Measurements from ENCODE around the gene TOM1L2. TPM values are rescaled to one million over a fixed set of nuclear protein-coding genes. Genes with fewer than 3 reads are reported as not detected.

TOM1L2 gene
- total RNA-seq, 3 donors from 2014 or later (not counting 1 experiment from before 2014, with no cell fraction given): 35.7 to 43.2 (median 35.7) TPM

- no peaks in the 10 kb centered on the region for H3K36me3 ChIP-seq (ENCODE audit: control insufficient read depth, insufficient read depth, low read length)
- H3K27ac ChIP-seq (ENCODE audit: low read length): no peak overlapping the region
- no peaks in the 10 kb centered on the region for H3K27me3 Mint-ChIP-seq (ENCODE audit: low read depth in 2 of 2)
- no peak for TF ChIP-seq CTCF (IDR thresholded peaks at IDR 0.05)
- no peaks in the 10 kb centered on the region for H3K36me3 Mint-ChIP-seq
- no peaks in the 10 kb centered on the region for H3K9me3 Mint-ChIP-seq
- DNase-seq (no peak), ATAC-seq (no peak)
- H3K4me1 Mint-ChIP-seq: peaks cover 19 to 41% of the 10 kb centered on the region in 2 donors
- H3K4me3 ChIP-seq (ENCODE audit: low read length): no peak overlapping the region
- intact Hi-C loops (cut with micrococcal nuclease): no loop called here
- no peak overlapping the region for H3K27ac Mint-ChIP-seq
- WGBS (ENCODE audit: insufficient coverage): 100% methylated on average over 5 of the region's 5 CpGs
- H3K27me3 ChIP-seq (ENCODE audit: control insufficient read depth, insufficient read depth, low read length): no peaks in the 10 kb centered on the region
- no peaks in the 10 kb centered on the region for H3K4me1 ChIP-seq (ENCODE audit: control insufficient read depth, insufficient read depth, low read length)
- no peak overlapping the region for H3K4me3 Mint-ChIP-seq
- H3K9me3 ChIP-seq (ENCODE audit: control insufficient read depth, insufficient read depth, low read length): no peaks in the 10 kb centered on the region
Observed at GRCh38 chr17:17924131-17924856, 47.9 kb downstream of the TOM1L2 start.

GRCh38 chr17:17922070-17922614 is 50.1 kb downstream of the TOM1L2 start:
- ATAC-seq (no peak), DNase-seq (no peak)
- Mint-ChIP-seq H3K36me3 (no peaks in the 10 kb centered on the region), H3K9me3 (no peaks in the 10 kb centered on the region), H3K4me3 (no peak overlapping the region), H3K27me3 (ENCODE audit: low read depth in 2 of 2) (no peaks in the 10 kb centered on the region), H3K4me1 (peaks cover 19 to 37% of the 10 kb centered on the region in 2 donors), H3K27ac (peak overlapping the region in 1 of 2 donors; percentile 46)
- no peaks in the 10 kb centered on the region for H3K27me3 ChIP-seq (ENCODE audit: control insufficient read depth, insufficient read depth, low read length)
- no peak overlapping the region for H3K27ac ChIP-seq (ENCODE audit: low read length)
- no peaks in the 10 kb centered on the region for H3K4me1 ChIP-seq (ENCODE audit: control insufficient read depth, insufficient read depth, low read length)
- no peak overlapping the region for H3K4me3 ChIP-seq (ENCODE audit: low read length)
- no peak for TF ChIP-seq CTCF (IDR thresholded peaks at IDR 0.05)
- H3K9me3 ChIP-seq (ENCODE audit: control insufficient read depth, insufficient read depth, low read length): no peaks in the 10 kb centered on the region
- 89% methylated on average over 3 of the region's 3 CpGs for WGBS (ENCODE audit: insufficient coverage)
- intact Hi-C loops (cut with micrococcal nuclease): no loop called here
- no peaks in the 10 kb centered on the region for H3K36me3 ChIP-seq (ENCODE audit: control insufficient read depth, insufficient read depth, low read length)

GRCh38 chr17:17921192-17922069 is 50.8 kb downstream of the TOM1L2 start:
- Histone ChIP-seq H3K27ac (ENCODE audit: low read length) (no peak overlapping the region), H3K27me3 (ENCODE audit: control insufficient read depth, insufficient read depth, low read length) (no peaks in the 10 kb centered on the region), H3K4me1 (ENCODE audit: control insufficient read depth, insufficient read depth, low read length) (no peaks in the 10 kb centered on the region), H3K36me3 (ENCODE audit: control insufficient read depth, insufficient read depth, low read length) (no peaks in the 10 kb centered on the region), H3K9me3 (ENCODE audit: control insufficient read depth, insufficient read depth, low read length) (no peaks in the 10 kb centered on the region), H3K4me3 (ENCODE audit: low read length) (no peak overlapping the region)
- Mint-ChIP-seq H3K4me3 (no peak overlapping the region), H3K27ac (peak overlapping the region in 1 of 2 donors; percentile 46), H3K9me3 (no peaks in the 10 kb centered on the region), H3K36me3 (no peaks in the 10 kb centered on the region), H3K27me3 (ENCODE audit: low read depth in 2 of 2) (no peaks in the 10 kb centered on the region), H3K4me1 (peaks cover 19 to 31% of the 10 kb centered on the region in 2 donors)
- DNase-seq: no peak
- no peak for ATAC-seq
- TF ChIP-seq CTCF (IDR thresholded peaks at IDR 0.05): no peak
- 90% methylated on average over 10 of the region's 10 CpGs for WGBS (ENCODE audit: insufficient coverage)
- intact Hi-C loops (cut with micrococcal nuclease): no loop called here

Measured in natural killer cell (primary cell).